Fibroblast of villous mesenchyme (primary cell): Measurements from ENCODE around the gene CCDC33. TPM values are rescaled to one million over a fixed set of nuclear protein-coding genes. Genes with fewer than 3 reads are reported as not detected.

ENCODE experiments used
- DNase-seq: peaks from one replicate; pipeline ENCODE4 v3.0.0-alpha.2; 2010; ENCODE audit warnings: low read depth
- H3K4me3 ChIP-seq: 2 replicates; pipeline ENCODE4 v1.5.1; 2011; ENCODE audit warnings: low read depth, mild to moderate bottlenecking, low read length
- CTCF ChIP-seq: IDR thresholded peaks from 2 replicates; pipeline ENCODE4 v1.5.1; 2012; ENCODE audit warnings: low read depth, mild to moderate bottlenecking, low read length; ENCODE audit not compliant: insufficient read depth
- total RNA-seq: library from RNA; depleted of rRNA; stranded (reverse); fragments of >200 nt; gene quantifications from 2 replicates; pipeline ENCODE4 v1.2.3, GENCODE V29; 2012

CCDC33 gene
- total RNA-seq, 1 donor = 0.86 TPM

GRCh38 chr15:74213858-74214284 is 22.3 kb upstream of the CCDC33 start:
- TF ChIP-seq CTCF = no peak
- DNase-seq = no peak
- no peak overlapping the region for H3K4me3 ChIP-seq

- TF ChIP-seq CTCF = no peak
- no peak overlapping the region for H3K4me3 ChIP-seq
- no peak for DNase-seq
Observed at GRCh38 chr15:74214324-74215021, 21.7 kb upstream of the CCDC33 start.

- no peak for DNase-seq
- TF ChIP-seq CTCF = no peak
Observed at GRCh38 chr15:74215958-74216357, 20.2 kb upstream of the CCDC33 start.

GRCh38 chr15:74216949-74217348 is 19.2 kb upstream of the CCDC33 start:
- H3K4me3 ChIP-seq = no peak overlapping the region
- DNase-seq = no peak
- TF ChIP-seq CTCF = no peak

More at GRCh38 chr15:74215958-74216357, 20.2 kb upstream of the CCDC33 start:
- H3K4me3 ChIP-seq = no peak overlapping the region

- DNase-seq = no peak
- no peak overlapping the region for H3K4me3 ChIP-seq
- no peak for TF ChIP-seq CTCF
Observed at GRCh38 chr15:74217907-74218885, 17.9 kb upstream of the CCDC33 start.

GRCh38 chr15:74220475-74221248 is 15.5 kb upstream of the CCDC33 start:
- DNase-seq = no peak
- H3K4me3 ChIP-seq = no peak overlapping the region
- TF ChIP-seq CTCF = no peak
